GM19372 (cell line): Measurements from ENCODE around the gene PREP.

ENCODE experiments used
- ATAC-seq: cut with Tn5 transposase; IDR thresholded peaks from one replicate; pipeline ENCODE4 v1.9.1; 2021; ENCODE audit warnings: mild to moderate bottlenecking, low read depth, moderate library complexity; ENCODE audit not compliant: unreplicated experiment

The PREP gene

DNA sequence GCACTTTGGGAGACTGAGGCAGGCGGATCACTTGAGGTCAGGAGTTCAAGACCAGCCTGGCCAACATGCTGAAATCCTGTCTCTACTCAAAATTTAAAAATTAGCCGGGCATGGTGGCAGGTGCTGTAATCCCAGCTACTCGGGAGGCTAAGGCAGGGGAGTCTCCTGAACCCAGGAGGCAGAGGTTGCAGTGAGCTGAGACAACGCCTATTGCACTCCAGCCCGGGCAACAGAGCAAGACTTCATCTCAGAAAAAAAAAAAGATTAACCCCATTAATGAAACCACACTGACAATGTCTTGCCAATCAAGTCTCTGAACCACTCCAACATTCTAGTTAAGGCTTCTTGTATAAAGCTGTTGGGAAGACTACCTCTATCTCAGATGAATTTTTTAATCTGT lies 4.0 kb downstream of the PREP start:
- ATAC-seq: no peak

GRCh38 chr6:105397987-105398386 lies 4.9 kb downstream of the PREP start:
- no peak for ATAC-seq

DNA sequence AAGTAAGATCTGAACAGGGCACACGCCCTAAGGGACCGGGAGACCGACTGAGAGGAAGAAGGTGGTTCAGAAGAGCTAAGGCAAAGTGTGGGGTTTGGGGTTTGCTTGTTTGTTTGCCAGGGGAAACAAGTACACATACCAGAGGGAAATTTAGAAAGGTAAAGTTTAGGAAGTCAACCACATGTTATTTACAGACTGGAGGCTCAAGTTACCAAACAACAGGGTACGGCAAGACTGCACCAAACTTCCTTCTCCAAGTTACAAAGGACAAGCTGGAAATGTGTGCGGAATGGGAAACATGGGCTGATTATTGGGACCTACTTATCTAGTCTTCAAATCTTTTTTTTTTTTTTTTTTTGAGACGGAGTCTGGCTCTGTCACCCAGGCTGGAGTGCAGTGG lies 11.2 kb downstream of the PREP start:
- no peak for ATAC-seq

DNA sequence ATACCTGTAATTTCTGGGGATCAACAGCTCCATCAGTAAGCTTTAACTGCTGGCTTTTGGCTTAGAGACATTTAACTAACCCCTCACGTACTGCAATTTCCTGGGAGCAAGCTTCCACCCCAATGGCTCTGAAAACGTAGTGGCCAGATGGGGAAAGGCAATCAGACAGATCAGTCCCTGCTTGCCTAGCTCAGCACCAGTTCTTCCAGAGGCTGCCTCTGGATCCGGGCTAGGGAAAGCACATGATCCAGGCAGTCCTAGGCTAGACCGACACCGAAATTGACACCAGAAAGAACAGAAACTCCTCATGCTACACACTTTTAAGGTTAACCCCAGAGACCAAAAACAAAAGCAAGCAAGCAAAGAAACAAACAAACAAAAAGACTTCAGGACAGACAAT lies 13.3 kb downstream of the PREP start:
- no peak for ATAC-seq

- no peak for ATAC-seq
Observed at GRCh38 chr6:105388392-105388791, 14.5 kb downstream of the PREP start.

- no peak for ATAC-seq
Observed at GRCh38 chr6:105384004-105384403, 18.9 kb downstream of the PREP start.

GRCh38 chr6:105382958-105383357 lies 19.9 kb downstream of the PREP start:
- ATAC-seq: no peak

- ATAC-seq: no peak
Observed at GRCh38 chr6:105382496-105382895, 20.4 kb downstream of the PREP start.

DNA sequence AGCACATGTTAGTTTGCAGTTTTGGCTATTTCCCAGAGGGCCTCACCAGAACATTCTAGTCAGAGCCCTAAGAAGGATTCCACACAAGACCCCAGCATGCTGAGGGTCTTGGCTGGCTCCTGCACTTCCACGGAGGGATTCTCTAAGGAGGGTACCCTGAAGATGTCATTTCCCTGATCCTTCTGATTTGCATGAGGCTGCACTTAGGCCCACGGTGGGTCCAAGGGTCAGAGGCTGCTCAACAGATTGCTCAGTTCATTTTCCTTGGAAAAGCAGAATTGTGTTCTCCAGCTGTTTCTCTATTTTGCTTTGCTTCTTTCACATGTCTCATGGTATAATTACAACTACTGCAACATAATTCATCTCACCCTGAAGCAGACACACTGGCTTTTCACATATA lies 22.2 kb downstream of the PREP start:
- no peak for ATAC-seq

GRCh38 chr6:105375797-105376196 lies 27.1 kb downstream of the PREP start:
- ATAC-seq: no peak

DNA sequence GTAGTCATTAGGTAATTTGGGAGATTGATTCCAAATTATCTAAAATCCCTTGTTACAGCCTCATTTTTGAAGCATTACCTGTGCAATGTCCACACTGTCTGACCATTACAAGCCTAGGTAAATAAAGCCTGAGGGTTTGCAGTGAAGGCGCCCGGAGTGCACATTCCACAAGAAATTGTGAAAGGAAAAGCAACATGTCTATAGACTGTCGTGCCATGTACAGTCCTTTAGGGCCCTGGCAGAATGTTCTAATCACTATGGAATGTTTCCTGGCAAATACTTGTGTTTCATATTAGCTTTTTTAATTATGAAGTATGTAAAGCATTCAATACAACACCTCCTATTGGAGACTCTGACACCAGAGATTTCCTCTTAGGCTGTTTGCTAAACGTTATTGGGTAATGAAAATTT lies 28.9 kb downstream of the PREP start:
- no peak for ATAC-seq

DNA sequence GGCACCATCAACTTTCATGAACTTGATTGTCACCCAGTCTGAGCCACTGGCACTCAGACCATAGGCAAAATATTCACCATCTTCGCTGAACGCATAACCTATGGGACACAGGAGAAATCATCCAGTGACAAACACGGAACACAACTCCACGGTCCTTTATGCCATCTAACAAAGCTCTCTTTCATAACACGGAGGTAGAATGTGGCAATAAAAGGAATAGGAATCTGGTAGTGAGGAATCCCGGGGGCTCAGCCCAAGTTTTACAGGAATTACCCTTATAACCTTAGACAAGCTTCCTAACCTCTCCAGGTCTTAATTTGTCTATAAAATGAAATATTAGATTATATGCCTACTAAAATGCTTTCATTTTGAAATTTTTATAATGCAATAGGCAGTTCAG lies 29.4 kb downstream of the PREP start:
- ATAC-seq: no peak

GRCh38 chr6:105372849-105373182 lies 30.1 kb downstream of the PREP start:
- no peak for ATAC-seq

- ATAC-seq: no peak
Observed at GRCh38 chr6:105372142-105372848, 30.6 kb downstream of the PREP start.

DNA sequence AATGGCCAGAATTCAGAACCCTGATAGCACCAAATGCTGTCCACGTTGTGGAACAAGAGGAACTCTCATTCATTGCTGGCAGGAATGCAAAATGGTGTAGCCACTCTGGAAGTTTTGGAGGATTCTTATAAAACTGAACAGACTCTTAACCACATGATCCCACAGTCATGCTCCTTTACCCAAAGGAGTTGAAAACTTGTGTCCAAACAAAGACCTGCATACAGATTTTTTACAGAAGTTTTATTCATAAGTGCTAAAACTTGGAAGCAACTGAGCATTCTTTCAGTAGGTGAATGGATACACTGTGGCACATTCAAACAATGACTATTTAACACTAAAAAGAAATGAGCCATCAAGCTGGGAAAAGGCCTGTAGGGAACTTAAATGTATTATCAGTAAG lies 32.5 kb downstream of the PREP start:
- no peak for ATAC-seq

DNA sequence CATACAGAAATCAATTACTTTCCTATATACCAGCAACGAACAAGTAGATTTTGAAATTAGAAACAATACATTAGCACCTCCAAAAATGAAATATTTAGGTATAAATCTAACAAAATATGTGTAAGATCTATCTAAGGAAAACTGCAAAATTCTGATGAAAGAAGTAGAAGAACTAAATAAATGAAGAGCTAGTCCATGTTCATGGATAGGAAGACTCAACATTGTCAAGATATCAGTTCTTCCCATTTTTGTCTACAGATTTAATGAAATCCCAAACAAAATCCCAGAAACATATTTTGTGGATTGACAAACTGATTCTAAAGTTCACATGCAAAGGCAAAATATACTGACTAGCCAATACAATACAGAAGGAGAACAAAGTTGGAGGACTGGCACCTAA lies 33.7 kb downstream of the PREP start:
- ATAC-seq: no peak

- no peak for ATAC-seq
Observed at GRCh38 chr6:105364243-105364642, 38.6 kb downstream of the PREP start.

- no peak for ATAC-seq
Observed at GRCh38 chr6:105363100-105363754, 39.7 kb downstream of the PREP start.

DNA sequence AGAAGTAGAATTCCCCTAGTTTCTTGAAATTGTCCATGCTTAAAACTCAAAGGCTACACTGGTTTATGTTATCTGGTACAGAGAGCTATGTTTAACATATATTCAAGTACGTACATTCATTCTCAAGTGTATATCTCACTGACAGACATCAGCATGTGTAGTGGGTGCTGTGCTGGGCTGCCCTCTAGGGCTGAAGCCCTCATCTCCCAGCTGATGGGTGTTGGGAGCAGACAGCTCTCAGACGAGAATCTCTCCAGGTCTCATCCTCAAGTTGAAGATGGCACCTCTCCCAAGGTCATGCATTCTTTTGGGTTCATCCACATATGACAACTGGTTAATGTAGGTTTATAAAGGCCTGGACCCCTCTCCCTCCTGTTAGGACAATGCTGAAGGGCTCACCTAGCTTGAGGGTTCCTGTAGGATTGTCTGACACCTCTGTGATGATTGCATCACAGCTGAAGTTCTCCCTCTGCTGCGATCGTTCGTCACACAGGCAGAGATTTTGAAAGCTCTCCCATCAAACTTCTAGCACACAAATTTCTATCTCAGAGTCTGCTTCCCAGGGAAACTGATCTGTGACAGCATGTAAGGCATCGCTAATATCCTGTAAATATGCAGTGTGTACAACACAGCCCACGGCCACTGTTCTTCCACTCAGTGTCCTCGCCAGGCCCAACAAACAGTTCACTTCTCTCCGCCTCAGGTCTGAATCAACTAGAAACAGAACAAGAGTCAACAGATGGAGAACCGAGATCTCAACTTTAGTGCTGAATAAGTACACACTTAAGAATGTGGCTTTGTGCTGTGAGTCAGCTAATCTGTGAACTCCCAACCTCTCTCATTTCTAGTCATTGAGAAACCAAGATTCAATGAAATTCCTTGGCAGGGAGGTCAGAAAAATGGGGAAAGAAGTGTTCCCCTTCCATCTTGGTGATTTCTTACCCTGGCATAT lies 43.2 kb downstream of the PREP start:
- no peak for ATAC-seq

- ATAC-seq: no peak
Observed at GRCh38 chr6:105357165-105357564, 45.7 kb downstream of the PREP start.

GRCh38 chr6:105352037-105352617 lies 50.8 kb downstream of the PREP start:
- ATAC-seq: no peak
